NOMO-1 treated with dmso at 0.1 percent for 144 hours (cell line): ENCODE measurements around the gene P2RY14.
A peak's percentile ranks its signal among the peaks of the same experiment; 100 is the strongest.

Source experiments
- DNase-seq: peaks from one replicate; lab custom pipeline; 2025; ENCODE audit not compliant: unreplicated experiment; lab: John Stamatoyannopoulos, UW

The P2RY14 gene

GRCh38 chr3:151301787-151302186 is 23.4 kb upstream of the P2RY14 start:
- no peak for DNase-seq

GRCh38 chr3:151300539-151300938 is 22.2 kb upstream of the P2RY14 start:
- DNase-seq, result no peak

- no peak for DNase-seq
Observed at GRCh38 chr3:151299006-151299405, 20.7 kb upstream of the P2RY14 start.

- no peak for DNase-seq
Observed at GRCh38 chr3:151297429-151297828, 19.1 kb upstream of the P2RY14 start.

- DNase-seq, result no peak
Observed at GRCh38 chr3:151296226-151296625, 17.9 kb upstream of the P2RY14 start.

GRCh38 chr3:151293127-151293526 is 14.8 kb upstream of the P2RY14 start:
- DNase-seq, result no peak

GRCh38 chr3:151290673-151291072 is 12.3 kb upstream of the P2RY14 start:
- DNase-seq, result peak; percentile 64

GRCh38 chr3:151289445-151289844 is 11.1 kb upstream of the P2RY14 start:
- DNase-seq, result no peak

- DNase-seq, result no peak
Observed at GRCh38 chr3:151285940-151286339, 7.6 kb upstream of the P2RY14 start.

- no peak for DNase-seq
Observed at GRCh38 chr3:151283907-151284461, 5.6 kb upstream of the P2RY14 start.

GRCh38 chr3:151283387-151283786 is 5.0 kb upstream of the P2RY14 start:
- DNase-seq, result no peak

GRCh38 chr3:151282921-151283320 is 4.6 kb upstream of the P2RY14 start:
- DNase-seq, result peak; percentile 16

- DNase-seq, result no peak
Observed at GRCh38 chr3:151281671-151282324, 3.5 kb upstream of the P2RY14 start.

- DNase-seq, result no peak
Observed at GRCh38 chr3:151276687-151277042, 1.7 kb downstream of the P2RY14 start.

- DNase-seq, result no peak
Observed at GRCh38 chr3:151276038-151276686, 2.2 kb downstream of the P2RY14 start.

GRCh38 chr3:151275091-151275490 is 3.3 kb downstream of the P2RY14 start:
- no peak for DNase-seq

- DNase-seq, result no peak
Observed at GRCh38 chr3:151269631-151270030, 8.7 kb downstream of the P2RY14 start.

- DNase-seq, result no peak
Observed at GRCh38 chr3:151268267-151269235, 9.8 kb downstream of the P2RY14 start.

- DNase-seq, result no peak
Observed at GRCh38 chr3:151267066-151267465, 11.3 kb downstream of the P2RY14 start.

- peak; percentile 93 for DNase-seq
Observed at GRCh38 chr3:151265866-151266265, 12.5 kb downstream of the P2RY14 start.

- no peak for DNase-seq
Observed at GRCh38 chr3:151265166-151265565, 13.2 kb downstream of the P2RY14 start.
